ENCODE data around the gene ZNF385A. TPM values are rescaled to one million over a fixed set of nuclear protein-coding genes. Genes with fewer than 3 reads are reported as not detected.

Gene ZNF385A
- total RNA-seq, 1 experiment from 2014 or later = 5.7 TPM

GRCh38 chr12:54421175-54421878 lies 36.8 kb upstream of the ZNF385A start:
- Histone ChIP-seq H4K91ac (ENCODE audit: insufficient read length, low read depth, low read length) (no peak overlapping the region), H3K14ac (ENCODE audit: insufficient read depth, low read length) (no peak overlapping the region), H3K79me2 (ENCODE audit: insufficient read depth, low read length) (no peaks in the 10 kb centered on the region), H3K27ac (ENCODE audit: insufficient read length, low read depth, low read length) (no peak overlapping the region), H2BK5ac (ENCODE audit: insufficient read length, low read length) (no peak overlapping the region), H2BK15ac (ENCODE audit: low read depth, low read length) (no peak overlapping the region), H3T11ph (ENCODE audit: low read length) (no peak overlapping the region), H3K9me3 (ENCODE audit: control insufficient read depth, low read depth, low read length) (no peaks in the 10 kb centered on the region), H2BK120ac (ENCODE audit: low read depth, low read length, poor library complexity, severe bottlenecking) (no peak overlapping the region), H2AK5ac (ENCODE audit: insufficient read length, low read length) (no peak overlapping the region), H3K4me1 (ENCODE audit: insufficient read depth, low read length) (peaks cover 5% of the 10 kb centered on the region; the same call in 1 of the 2 replicates), H3K4ac (ENCODE audit: low read depth, low read length) (no peak overlapping the region), H3K18ac (ENCODE audit: insufficient read length, low read depth, low read length) (no peak overlapping the region), H3K27me3 (ENCODE audit: insufficient read depth, low read length) (no peaks in the 10 kb centered on the region; the same call in 1 of the 2 replicates), H4K5ac (ENCODE audit: insufficient read length, low read depth, low read length) (no peak overlapping the region), H2BK20ac (ENCODE audit: low read depth, low read length, poor library complexity, severe bottlenecking) (no peak overlapping the region), H3K4me2 (ENCODE audit: insufficient read depth, insufficient read length, low read length) (no peak overlapping the region), H3K23me2 (ENCODE audit: insufficient read length, low read depth, low read length, poor library complexity, severe bottlenecking) (peaks cover 16% of the 10 kb centered on the region), H2BK12ac (ENCODE audit: insufficient read length, low read depth, low read length) (no peak overlapping the region), H4K8ac (replicated peaks; ENCODE audit: insufficient read length, low read depth, low read length) (no peak overlapping the region), H3K9ac (ENCODE audit: extremely low read depth, insufficient read length, low read length) (no peak overlapping the region), H3K56ac (ENCODE audit: insufficient read length, low read depth, low read length) (no peak overlapping the region), H4K20me1 (ENCODE audit: control insufficient read depth, insufficient read depth, insufficient read length) (no peaks in the 10 kb centered on the region), H2AFZ (ENCODE audit: low read length) (no peak overlapping the region), H3K23ac (ENCODE audit: insufficient read length, low read depth, low read length) (no peak overlapping the region), H3K79me1 (ENCODE audit: insufficient read depth, low read depth, low read length, poor library complexity, severe bottlenecking) (no peaks in the 10 kb centered on the region)
- Mint-ChIP-seq H3K36me3 (ENCODE audit: insufficient read depth in 1 of 3, low read depth in 3 of 3) (no peaks in the 10 kb centered on the region; a peak in 1 of 7 replicates), H3K4me1 (peaks cover 42 to 48% of the 10 kb centered on the region in 2 experiments), H3K27ac (peak overlapping the region in 1 of 3 experiments; percentile 42; a peak in 1 of 7 replicates), H3K4me3 (no peak overlapping the region), H3K27me3 (ENCODE audit: low read depth) (peaks cover 88% of the 10 kb centered on the region), H3K9me3 (no peaks in the 10 kb centered on the region)
- no CpG with 5 or more reads among the region's 4 CpGs for WGBS (ENCODE audit: extremely low coverage, insufficient read length, low lambda C conversion rate)
- no peak for DNase-seq
- TF ChIP-seq CTCF (conservative IDR thresholded peaks at IDR 0.05) = no peak
